Measurements from ENCODE around the gene GMDS.

- TF ChIP-seq NFATC4 (CRISPR knock-in tag; IDR thresholded peaks at IDR 0.05): no peak
- no peak for TF ChIP-seq MLX (CRISPR knock-in tag; IDR thresholded peaks at IDR 0.05)
- TF ChIP-seq ATF2 (CRISPR knock-in tag; IDR thresholded peaks at IDR 0.05; ENCODE audit: borderline replicate concordance, low read depth): no peak
- TF ChIP-seq TP53 (CRISPR knock-in tag; IDR thresholded peaks at IDR 0.05): no peak
- no peak for TF ChIP-seq CTCF (IDR thresholded peaks at IDR 0.05)
- TF ChIP-seq USF2 (CRISPR knock-in tag; IDR thresholded peaks at IDR 0.05): no peak
- no peak for TF ChIP-seq SMAD3 (CRISPR knock-in tag; IDR thresholded peaks at IDR 0.05; ENCODE audit: borderline replicate concordance)
- TF ChIP-seq NR2C2 (CRISPR knock-in tag; IDR thresholded peaks at IDR 0.05): no peak
- TF ChIP-seq RELA (CRISPR knock-in tag; IDR thresholded peaks at IDR 0.05; ENCODE audit: borderline replicate concordance): no peak
- TF ChIP-seq CDX4 (CRISPR knock-in tag; IDR thresholded peaks at IDR 0.05; ENCODE audit: borderline replicate concordance): no peak
- TF ChIP-seq ZNF121 (CRISPR knock-in tag; IDR thresholded peaks at IDR 0.05): no peak
- TF ChIP-seq MAX (CRISPR knock-in tag; IDR thresholded peaks at IDR 0.05): no peak
- no peak for TF ChIP-seq TEAD4 (CRISPR knock-in tag; IDR thresholded peaks at IDR 0.05)
- no peak for TF ChIP-seq USF1 (CRISPR knock-in tag; IDR thresholded peaks at IDR 0.05)
These were observed 669.2 kb downstream of the GMDS start for GRCh38 chr6:1576166-1576565.

All from WTC11 (cell line).